ENCODE measurements around the gene FAM237A. TPM values are rescaled to one million over a fixed set of nuclear protein-coding genes. Genes with fewer than 3 reads are reported as not detected.

Gene FAM237A
- total RNA-seq, 2 experiments from 2014 or later: not detected

DNA sequence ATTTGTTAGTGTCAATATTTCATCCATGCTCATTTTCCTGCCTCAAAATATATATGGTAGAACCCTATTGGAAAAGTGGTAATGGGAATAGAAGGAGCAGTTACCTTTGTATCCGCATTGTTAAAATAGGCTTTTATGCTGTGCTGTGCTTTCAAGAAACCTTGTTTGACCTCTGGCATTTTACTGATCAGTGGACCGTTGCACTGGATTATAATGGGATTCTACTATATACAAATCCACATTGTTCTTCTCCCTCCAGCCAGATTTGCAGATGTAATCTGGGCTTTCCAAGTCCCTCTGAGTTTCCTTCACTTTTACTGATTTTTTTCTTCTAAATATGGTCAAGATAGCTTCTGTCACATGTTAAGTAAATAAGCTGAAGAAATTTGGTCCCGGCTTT lies 23.3 kb upstream of the FAM237A start:
- H3K27me3 ChIP-seq (ENCODE audit: control insufficient read depth in 1 of 2, insufficient read depth in 2 of 2, low read length in 2 of 2): no peaks in the 10 kb centered on the region
- CTCF ChIA-PET: no interaction called here
- H3K27ac ChIP-seq (ENCODE audit: low read depth in 1 of 2, low read length in 2 of 2): no peak overlapping the region
- Mint-ChIP-seq H3K27ac (no peak overlapping the region), H3K4me1 (ENCODE audit: low read depth) (no peaks in the 10 kb centered on the region), H3K9me3 (no peaks in the 10 kb centered on the region), H3K27me3 (no peaks in the 10 kb centered on the region), H3K4me3 (no peak overlapping the region), H3K36me3 (ENCODE audit: low read depth) (no peaks in the 10 kb centered on the region)
- TF ChIP-seq CTCF (IDR thresholded peaks at IDR 0.05): no peak
- ATAC-seq (ENCODE audit: poor library complexity) (no peak), DNase-seq (no peak)
- H3K36me3 ChIP-seq (ENCODE audit: insufficient read depth, low read length): no peaks in the 10 kb centered on the region
- H3K9me3 ChIP-seq (ENCODE audit: control insufficient read depth in 1 of 2, insufficient read depth in 1 of 2, low read length in 2 of 2): no peaks in the 10 kb centered on the region
- POLR2A ChIA-PET: no interaction called here
- H3K4me3 ChIP-seq (ENCODE audit: low read length): no peak overlapping the region
- no peaks in the 10 kb centered on the region for H3K4me1 ChIP-seq (ENCODE audit: insufficient read depth, low read length)
- intact Hi-C loops (cut with DNase I, micrococcal nuclease): no loop called here

GRCh38 chr2:206626108-206626507 lies 16.2 kb upstream of the FAM237A start:
- POLR2A ChIA-PET: no interaction called here

DNA sequence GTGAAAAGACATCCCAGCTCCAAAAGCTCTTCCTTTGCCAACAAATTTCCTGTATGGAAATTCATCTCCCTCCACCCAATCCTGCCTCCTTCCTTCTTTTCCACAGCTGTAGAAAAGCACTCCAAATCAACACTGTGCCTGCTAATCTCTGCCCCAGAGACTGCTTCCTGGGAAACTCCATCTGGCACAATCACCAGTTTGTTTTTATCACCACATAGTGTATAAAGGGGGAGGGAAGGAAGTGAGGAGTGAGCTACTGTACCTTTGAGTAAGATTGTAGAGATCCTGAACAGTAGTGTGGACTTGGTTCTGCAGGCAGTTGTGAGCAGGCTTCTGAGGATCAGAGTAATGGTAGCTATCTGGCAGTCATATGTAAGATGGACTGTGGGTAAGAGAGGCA lies 14.7 kb upstream of the FAM237A start:
- DNase-seq: no peak
- intact Hi-C loops (cut with DNase I, micrococcal nuclease): no loop called here
- H3K27me3 Mint-ChIP-seq: peaks cover 35% of the 10 kb centered on the region
- TF ChIP-seq CTCF (IDR thresholded peaks at IDR 0.05): no peak
- no peak overlapping the region for H3K4me3 Mint-ChIP-seq
- ATAC-seq (ENCODE audit: poor library complexity): no peak
- Histone ChIP-seq H3K4me3 (ENCODE audit: low read length) (no peak overlapping the region), H3K9me3 (ENCODE audit: control insufficient read depth in 1 of 2, insufficient read depth in 1 of 2, low read length in 2 of 2) (no peaks in the 10 kb centered on the region), H3K36me3 (ENCODE audit: insufficient read depth, low read length) (no peaks in the 10 kb centered on the region), H3K27me3 (ENCODE audit: control insufficient read depth in 1 of 2, insufficient read depth in 2 of 2, low read length in 2 of 2) (peaks cover 0 to 5% of the 10 kb centered on the region in 2 experiments), H3K4me1 (ENCODE audit: insufficient read depth, low read length) (no peaks in the 10 kb centered on the region), H3K27ac (ENCODE audit: low read depth in 1 of 2, low read length in 2 of 2) (no peak overlapping the region)
- no peak overlapping the region for H3K27ac Mint-ChIP-seq
- no peaks in the 10 kb centered on the region for H3K4me1 Mint-ChIP-seq (ENCODE audit: low read depth)
- ChIA-PET POLR2A (no interaction called here), CTCF (no interaction called here)
- H3K9me3 Mint-ChIP-seq: no peaks in the 10 kb centered on the region
- no peaks in the 10 kb centered on the region for H3K36me3 Mint-ChIP-seq (ENCODE audit: low read depth)

More at GRCh38 chr2:206626108-206626507, 16.2 kb upstream of the FAM237A start:
- Histone ChIP-seq H3K27ac (ENCODE audit: low read depth in 1 of 2, low read length in 2 of 2) (no peak overlapping the region), H3K36me3 (ENCODE audit: insufficient read depth, low read length) (no peaks in the 10 kb centered on the region), H3K27me3 (ENCODE audit: control insufficient read depth in 1 of 2, insufficient read depth in 2 of 2, low read length in 2 of 2) (peaks cover 0 to 5% of the 10 kb centered on the region in 2 experiments), H3K4me1 (ENCODE audit: insufficient read depth, low read length) (no peaks in the 10 kb centered on the region), H3K4me3 (ENCODE audit: low read length) (no peak overlapping the region), H3K9me3 (ENCODE audit: control insufficient read depth in 1 of 2, insufficient read depth in 1 of 2, low read length in 2 of 2) (no peaks in the 10 kb centered on the region)
- Mint-ChIP-seq H3K27me3 (peaks cover 29% of the 10 kb centered on the region), H3K36me3 (ENCODE audit: low read depth) (no peaks in the 10 kb centered on the region), H3K4me1 (ENCODE audit: low read depth) (no peaks in the 10 kb centered on the region), H3K27ac (no peak overlapping the region), H3K4me3 (no peak overlapping the region), H3K9me3 (no peaks in the 10 kb centered on the region)
- DNase-seq: no peak
- no peak for ATAC-seq (ENCODE audit: poor library complexity)
- intact Hi-C loops (cut with DNase I, micrococcal nuclease): no loop called here
- CTCF ChIA-PET: no interaction called here
- TF ChIP-seq CTCF (IDR thresholded peaks at IDR 0.05): no peak
